Activated CD8-positive, alpha-beta T cell treated with anti-CD3 and anti-CD28 coated beads for 36 hours (primary cell): ENCODE measurements around the gene MORC1. TPM values are rescaled to one million over a fixed set of nuclear protein-coding genes. Genes with fewer than 3 reads are reported as not detected.

Experiments used
- ATAC-seq: fragments of 200-7000 bp; cut with Tn5 transposase; one replicate; pipeline ENCODE4 v1.10.0; 2021; ENCODE audit warnings: mild to moderate bottlenecking, moderate library complexity
- CTCF ChIA-PET: fragments of 350-600 bp; sonication (Branson Sonifier 250); formaldehyde crosslinking; loops from one replicate; lab custom pipeline; 2021; ENCODE audit warnings: antibody characterized with exemption; lab: Charles Lee
- POLR2A ChIA-PET: fragments of 350-600 bp; sonication (Branson Sonifier 250); formaldehyde crosslinking; loops from one replicate; lab custom pipeline; 2021; ENCODE audit warnings: antibody characterized with exemption; lab: Charles Lee
- DNase-seq: peaks from one replicate; pipeline ENCODE4 v3.0.0-alpha.2; 2020
- H3K27ac Mint-ChIP-seq: one replicate; pipeline ENCODE4 v1.8.0; 2021; ENCODE audit warnings: mild to moderate bottlenecking, mixed read lengths
- H3K27me3 Mint-ChIP-seq: one replicate; pipeline ENCODE4 v1.8.0; 2021; ENCODE audit warnings: mixed read lengths
- H3K36me3 Mint-ChIP-seq: one replicate; pipeline ENCODE4 v1.8.0; 2021; ENCODE audit warnings: low read depth, mixed read lengths
- H3K4me1 Mint-ChIP-seq: one replicate; pipeline ENCODE4 v1.8.0; 2021; ENCODE audit warnings: low read depth, mixed read lengths
- H3K4me3 Mint-ChIP-seq: one replicate; pipeline ENCODE4 v1.8.0; 2021; ENCODE audit warnings: mild to moderate bottlenecking, moderate library complexity, mixed read lengths
- H3K9me3 Mint-ChIP-seq: one replicate; pipeline ENCODE4 v1.8.0; 2021; ENCODE audit warnings: mixed read lengths
- intact Hi-C: fragments of 100-400 bp; cut with micrococcal nuclease; formaldehyde crosslinking; loops from one replicate; pipeline ENCODE4 v1.10.0; 2022
- total RNA-seq, 2 experiments: library from RNA; stranded (reverse); gene quantifications; one replicate each; pipeline ENCODE4 v1.2.3, GENCODE V29; 2021
- TF ChIP-seq, protein P1 (sequence below): fragments of 200-600 bp; IDR thresholded peaks from one replicate; pipeline ENCODE4 v1.8.0; 2022; ENCODE audit warnings: antibody characterized with exemption, mild to moderate bottlenecking

Gene MORC1
- total RNA-seq, 2 experiments from 2014 or later: not detected

DNA sequence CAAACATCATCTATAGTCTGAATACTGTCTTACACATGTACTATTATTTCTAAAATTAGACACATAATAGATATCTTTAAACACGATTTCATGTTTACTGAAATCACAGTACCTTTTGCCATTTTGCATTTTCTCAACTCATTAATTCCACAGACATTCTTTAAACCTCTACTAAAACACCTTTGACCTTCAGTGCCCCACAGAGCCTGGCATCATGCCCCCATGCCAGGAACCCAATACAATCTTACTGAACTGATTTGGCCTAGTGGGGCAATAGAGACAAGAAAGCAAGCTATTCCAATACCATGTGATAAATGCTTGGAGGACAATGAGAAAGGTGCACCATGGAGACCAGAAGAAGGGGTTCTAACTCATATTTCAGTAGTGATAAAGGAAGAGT, 144.9 kb downstream of the MORC1 start:
- TF ChIP-seq, protein P1, sequence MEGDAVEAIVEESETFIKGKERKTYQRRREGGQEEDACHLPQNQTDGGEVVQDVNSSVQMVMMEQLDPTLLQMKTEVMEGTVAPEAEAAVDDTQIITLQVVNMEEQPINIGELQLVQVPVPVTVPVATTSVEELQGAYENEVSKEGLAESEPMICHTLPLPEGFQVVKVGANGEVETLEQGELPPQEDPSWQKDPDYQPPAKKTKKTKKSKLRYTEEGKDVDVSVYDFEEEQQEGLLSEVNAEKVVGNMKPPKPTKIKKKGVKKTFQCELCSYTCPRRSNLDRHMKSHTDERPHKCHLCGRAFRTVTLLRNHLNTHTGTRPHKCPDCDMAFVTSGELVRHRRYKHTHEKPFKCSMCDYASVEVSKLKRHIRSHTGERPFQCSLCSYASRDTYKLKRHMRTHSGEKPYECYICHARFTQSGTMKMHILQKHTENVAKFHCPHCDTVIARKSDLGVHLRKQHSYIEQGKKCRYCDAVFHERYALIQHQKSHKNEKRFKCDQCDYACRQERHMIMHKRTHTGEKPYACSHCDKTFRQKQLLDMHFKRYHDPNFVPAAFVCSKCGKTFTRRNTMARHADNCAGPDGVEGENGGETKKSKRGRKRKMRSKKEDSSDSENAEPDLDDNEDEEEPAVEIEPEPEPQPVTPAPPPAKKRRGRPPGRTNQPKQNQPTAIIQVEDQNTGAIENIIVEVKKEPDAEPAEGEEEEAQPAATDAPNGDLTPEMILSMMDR: no peak
- Mint-ChIP-seq H3K27ac (no peak overlapping the region), H3K4me1 (no peaks in the 10 kb centered on the region), H3K36me3 (no peaks in the 10 kb centered on the region), H3K27me3 (peaks cover 3% of the 10 kb centered on the region), H3K9me3 (no peaks in the 10 kb centered on the region), H3K4me3 (no peak overlapping the region)
- DNase-seq: no peak
- POLR2A ChIA-PET: interaction anchor here (1.1 kb wide), 1 partner anchor 11 kb away, joined by 3 read pairs; no protein-coding TSS in a partner anchor
- CTCF ChIA-PET: no interaction called here
- ATAC-seq: no peak
- intact Hi-C loops: no loop called here

DNA sequence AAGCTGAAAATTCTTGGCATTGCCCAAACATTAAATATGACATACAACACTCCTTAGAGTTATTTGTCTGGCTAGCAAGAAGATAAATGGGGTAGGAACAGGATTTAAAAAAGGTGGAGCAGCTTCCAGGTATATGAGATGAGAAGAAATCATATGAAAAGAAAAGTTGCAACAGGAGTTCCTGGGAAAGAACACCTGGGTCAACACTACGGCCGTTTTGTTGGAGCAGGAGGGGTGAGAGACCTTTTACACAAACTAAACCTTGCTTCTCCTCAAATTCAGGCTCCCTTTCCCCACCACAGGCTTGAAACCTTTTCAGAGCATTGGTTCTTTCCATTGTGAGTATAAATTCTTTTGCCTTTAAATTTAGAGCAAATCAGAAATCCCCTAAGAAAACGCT, 145.5 kb downstream of the MORC1 start:
- Mint-ChIP-seq H3K4me3 (no peak overlapping the region), H3K27ac (no peak overlapping the region), H3K27me3 (peaks cover 3% of the 10 kb centered on the region), H3K36me3 (no peaks in the 10 kb centered on the region), H3K9me3 (no peaks in the 10 kb centered on the region), H3K4me1 (no peaks in the 10 kb centered on the region)
- intact Hi-C loops: no loop called here
- DNase-seq: no peak
- TF ChIP-seq, protein P1: no peak
- ATAC-seq: no peak
- ChIA-PET CTCF (no interaction called here), POLR2A (interaction anchor here (1.1 kb wide), 1 partner anchor 11 kb away, joined by 3 read pairs; no protein-coding TSS in a partner anchor)

DNA sequence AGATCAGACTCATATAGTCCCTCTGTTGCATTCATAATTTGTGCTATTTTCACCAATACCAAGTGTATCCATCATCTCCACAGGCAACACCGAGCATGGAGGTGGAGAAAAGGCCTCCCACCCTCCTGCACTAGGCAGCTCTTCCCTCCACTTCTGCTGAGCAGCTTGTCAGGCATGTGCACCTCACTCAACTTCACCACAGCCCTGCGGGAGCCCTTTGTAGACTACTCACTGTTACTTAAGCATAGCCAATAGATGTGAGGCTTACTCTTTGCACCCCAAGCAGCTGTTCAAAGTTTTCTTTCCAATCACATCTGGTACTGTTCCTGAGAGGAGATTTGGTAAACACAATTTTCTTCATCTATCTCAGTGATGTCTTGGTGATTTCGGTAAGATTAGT, 147.4 kb downstream of the MORC1 start:
- Mint-ChIP-seq H3K4me1 (peaks cover 5% of the 10 kb centered on the region), H3K27ac (no peak overlapping the region), H3K9me3 (no peaks in the 10 kb centered on the region), H3K36me3 (no peaks in the 10 kb centered on the region), H3K27me3 (peaks cover 3% of the 10 kb centered on the region), H3K4me3 (no peak overlapping the region)
- ChIA-PET POLR2A (no interaction called here), CTCF (interaction anchor here (1.1 to 1.3 kb wide), 2 partner anchors 12 to 53 kb away, joined by 3 read pairs; no protein-coding TSS in a partner anchor)
- TF ChIP-seq, protein P1: no peak
- DNase-seq: no peak
- intact Hi-C loops: no loop called here
- ATAC-seq: no peak

DNA sequence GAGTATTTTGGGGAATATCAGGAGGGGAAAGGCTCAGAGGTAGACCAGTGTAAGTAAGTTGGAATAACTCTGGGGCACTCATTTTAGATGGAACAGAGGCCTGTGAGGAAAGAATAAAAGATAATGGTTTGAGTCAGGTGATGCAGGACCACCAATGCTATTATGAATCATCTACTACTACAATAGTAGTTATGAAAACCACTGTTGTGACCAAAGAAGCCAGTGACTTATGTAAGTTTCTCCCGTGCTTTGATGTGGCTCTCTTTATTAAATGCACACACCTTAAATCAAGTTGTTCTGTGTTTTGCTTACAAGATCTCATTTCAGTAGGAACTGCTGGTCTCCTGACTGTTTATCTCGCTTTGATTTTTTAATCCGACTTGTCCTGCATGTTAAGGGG, 151.2 kb downstream of the MORC1 start:
- intact Hi-C loops: no loop called here
- ATAC-seq (peak; percentile 42), DNase-seq (peak; percentile 12)
- H3K27ac Mint-ChIP-seq: no peak overlapping the region
- H3K36me3 Mint-ChIP-seq: no peaks in the 10 kb centered on the region
- TF ChIP-seq, protein P1: no peak
- no peak overlapping the region for H3K4me3 Mint-ChIP-seq
- POLR2A ChIA-PET: no interaction called here
- CTCF ChIA-PET: interaction anchor here (1.0 kb wide), 1 partner anchor 27 kb away, joined by 4 read pairs; no protein-coding TSS in a partner anchor
- no peaks in the 10 kb centered on the region for H3K9me3 Mint-ChIP-seq
- no peaks in the 10 kb centered on the region for H3K27me3 Mint-ChIP-seq
- peaks cover 5% of the 10 kb centered on the region for H3K4me1 Mint-ChIP-seq

DNA sequence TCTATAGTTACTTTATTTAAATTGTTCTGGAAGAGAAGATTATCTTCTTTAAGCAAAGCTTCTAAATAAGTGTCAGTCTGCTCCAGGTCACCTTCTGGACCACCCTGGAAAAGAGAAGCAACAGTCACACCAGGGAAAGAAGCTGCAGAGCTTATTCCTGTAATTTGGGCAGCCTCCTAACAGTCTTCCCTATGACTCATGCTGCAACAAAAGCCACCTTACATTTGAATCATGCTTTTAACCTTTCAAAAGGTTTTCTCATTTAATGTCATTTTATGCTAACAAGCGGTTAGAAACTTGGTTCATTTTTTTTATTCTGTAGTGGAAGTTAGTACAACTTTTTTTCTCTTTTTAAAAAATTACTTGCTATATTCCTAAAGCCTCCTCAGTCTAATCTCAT, 158.9 kb downstream of the MORC1 start:
- no peaks in the 10 kb centered on the region for H3K4me1 Mint-ChIP-seq
- H3K4me3 Mint-ChIP-seq: no peak overlapping the region
- no peak for ATAC-seq
- POLR2A ChIA-PET: no interaction called here
- CTCF ChIA-PET: interaction anchor here (0.6 to 0.9 kb wide), 2 partner anchors 12 to 255 kb away, joined by 3 read pairs; no protein-coding TSS in a partner anchor
- intact Hi-C loops: no loop called here
- DNase-seq: no peak
- H3K27me3 Mint-ChIP-seq: peaks cover 2% of the 10 kb centered on the region
- H3K9me3 Mint-ChIP-seq: no peaks in the 10 kb centered on the region
- TF ChIP-seq, protein P1: no peak
- no peak overlapping the region for H3K27ac Mint-ChIP-seq
- no peaks in the 10 kb centered on the region for H3K36me3 Mint-ChIP-seq
